ENCODE data around the gene ATP13A1. TPM values are rescaled to one million over a fixed set of nuclear protein-coding genes. Genes with fewer than 3 reads are reported as not detected.

Gene ATP13A1
- total RNA-seq, 1 experiment from 2014 or later = 73.7 TPM

DNA sequence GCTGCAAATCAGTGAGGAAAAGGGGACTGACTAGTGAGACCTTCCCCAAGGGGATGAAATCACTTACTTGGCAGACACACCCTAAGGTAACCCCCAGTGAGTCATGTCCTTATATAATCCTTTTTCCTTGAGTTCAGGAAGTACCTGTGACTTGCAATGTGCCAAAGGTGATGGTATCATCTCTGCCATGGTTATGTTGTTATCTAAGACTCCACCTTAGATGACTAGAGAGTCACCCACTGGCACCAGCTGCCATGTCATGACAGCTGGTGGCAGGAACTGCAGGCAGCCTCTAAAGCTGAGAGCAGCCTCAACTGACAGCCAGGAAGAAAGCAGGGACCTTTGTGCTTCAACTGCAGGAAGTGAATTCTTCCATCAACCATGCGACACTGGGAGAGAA is 57.5 kb downstream of the ATP13A1 start (continued):
- TF ChIP-seq CBX3 (IDR thresholded peaks at IDR 0.05; ENCODE audit: low read depth) = peak; percentile 78

DNA sequence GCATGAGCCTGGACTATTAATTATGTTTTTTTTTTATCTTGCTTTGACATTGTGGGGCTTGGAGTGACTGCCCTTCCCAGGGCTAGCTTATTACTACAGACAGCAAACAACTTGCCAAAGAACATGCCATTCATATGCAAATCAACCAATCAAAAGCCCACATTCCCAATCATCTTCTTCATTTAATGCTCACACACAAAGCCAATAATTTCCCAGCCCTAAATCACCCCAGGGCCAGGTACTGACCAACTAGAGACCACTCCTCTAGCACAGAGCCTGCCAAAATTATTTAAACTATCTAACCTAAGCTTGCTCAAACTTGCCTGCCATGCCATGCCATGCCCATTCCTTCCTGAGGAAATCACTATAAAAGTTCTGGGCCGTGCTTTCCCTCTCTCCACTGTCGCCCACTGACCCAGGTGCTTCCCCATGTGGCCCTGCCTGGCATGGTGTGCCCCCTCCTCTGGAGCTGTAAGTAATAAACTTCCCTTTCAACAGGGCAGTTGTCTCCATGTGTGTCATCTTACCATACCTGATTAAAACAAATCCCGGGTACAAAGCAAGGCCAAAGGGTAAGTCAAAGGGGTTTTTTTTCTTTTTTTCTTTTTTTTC is 60.7 kb downstream of the ATP13A1 start:
- TF ChIP-seq SRF (IDR thresholded peaks at IDR 0.05; ENCODE audit: low read depth) (no peak), FOSL1 (IDR thresholded peaks at IDR 0.05; ENCODE audit: low read depth) (no peak), EZH2 (IDR thresholded peaks at IDR 0.05) (no peak), POLR2AphosphoS5 (IDR thresholded peaks at IDR 0.05; ENCODE audit: low read depth, low read length) (no peak), ELF1 (IDR thresholded peaks at IDR 0.05; ENCODE audit: borderline replicate concordance, low read depth) (no peak), RAD21 (IDR thresholded peaks at IDR 0.05; ENCODE audit: low read depth) (no peak), EZH2phosphoT487 (IDR thresholded peaks at IDR 0.05; ENCODE audit: borderline replicate concordance) (no peak), CEBPB (IDR thresholded peaks at IDR 0.05; ENCODE audit: low read depth) (no peak), EGR1 (IDR thresholded peaks at IDR 0.05; ENCODE audit: low read depth) (no peak), POLR2A (IDR thresholded peaks at IDR 0.05; ENCODE audit: borderline replicate concordance, extremely low read depth, insufficient read depth, insufficient read length) (no peak)
- TF ChIP-seq, protein P1, sequence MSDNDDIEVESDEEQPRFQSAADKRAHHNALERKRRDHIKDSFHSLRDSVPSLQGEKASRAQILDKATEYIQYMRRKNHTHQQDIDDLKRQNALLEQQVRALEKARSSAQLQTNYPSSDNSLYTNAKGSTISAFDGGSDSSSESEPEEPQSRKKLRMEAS (IDR thresholded peaks at IDR 0.05) = no peak
- TF ChIP-seq, protein P2, sequence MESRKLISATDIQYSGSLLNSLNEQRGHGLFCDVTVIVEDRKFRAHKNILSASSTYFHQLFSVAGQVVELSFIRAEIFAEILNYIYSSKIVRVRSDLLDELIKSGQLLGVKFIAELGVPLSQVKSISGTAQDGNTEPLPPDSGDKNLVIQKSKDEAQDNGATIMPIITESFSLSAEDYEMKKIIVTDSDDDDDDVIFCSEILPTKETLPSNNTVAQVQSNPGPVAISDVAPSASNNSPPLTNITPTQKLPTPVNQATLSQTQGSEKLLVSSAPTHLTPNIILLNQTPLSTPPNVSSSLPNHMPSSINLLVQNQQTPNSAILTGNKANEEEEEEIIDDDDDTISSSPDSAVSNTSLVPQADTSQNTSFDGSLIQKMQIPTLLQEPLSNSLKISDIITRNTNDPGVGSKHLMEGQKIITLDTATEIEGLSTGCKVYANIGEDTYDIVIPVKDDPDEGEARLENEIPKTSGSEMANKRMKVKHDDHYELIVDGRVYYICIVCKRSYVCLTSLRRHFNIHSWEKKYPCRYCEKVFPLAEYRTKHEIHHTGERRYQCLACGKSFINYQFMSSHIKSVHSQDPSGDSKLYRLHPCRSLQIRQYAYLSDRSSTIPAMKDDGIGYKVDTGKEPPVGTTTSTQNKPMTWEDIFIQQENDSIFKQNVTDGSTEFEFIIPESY (IDR thresholded peaks at IDR 0.05; ENCODE audit: extremely low read depth, insufficient replicate concordance, low read length) = no peak
- TF ChIP-seq, protein P3, sequence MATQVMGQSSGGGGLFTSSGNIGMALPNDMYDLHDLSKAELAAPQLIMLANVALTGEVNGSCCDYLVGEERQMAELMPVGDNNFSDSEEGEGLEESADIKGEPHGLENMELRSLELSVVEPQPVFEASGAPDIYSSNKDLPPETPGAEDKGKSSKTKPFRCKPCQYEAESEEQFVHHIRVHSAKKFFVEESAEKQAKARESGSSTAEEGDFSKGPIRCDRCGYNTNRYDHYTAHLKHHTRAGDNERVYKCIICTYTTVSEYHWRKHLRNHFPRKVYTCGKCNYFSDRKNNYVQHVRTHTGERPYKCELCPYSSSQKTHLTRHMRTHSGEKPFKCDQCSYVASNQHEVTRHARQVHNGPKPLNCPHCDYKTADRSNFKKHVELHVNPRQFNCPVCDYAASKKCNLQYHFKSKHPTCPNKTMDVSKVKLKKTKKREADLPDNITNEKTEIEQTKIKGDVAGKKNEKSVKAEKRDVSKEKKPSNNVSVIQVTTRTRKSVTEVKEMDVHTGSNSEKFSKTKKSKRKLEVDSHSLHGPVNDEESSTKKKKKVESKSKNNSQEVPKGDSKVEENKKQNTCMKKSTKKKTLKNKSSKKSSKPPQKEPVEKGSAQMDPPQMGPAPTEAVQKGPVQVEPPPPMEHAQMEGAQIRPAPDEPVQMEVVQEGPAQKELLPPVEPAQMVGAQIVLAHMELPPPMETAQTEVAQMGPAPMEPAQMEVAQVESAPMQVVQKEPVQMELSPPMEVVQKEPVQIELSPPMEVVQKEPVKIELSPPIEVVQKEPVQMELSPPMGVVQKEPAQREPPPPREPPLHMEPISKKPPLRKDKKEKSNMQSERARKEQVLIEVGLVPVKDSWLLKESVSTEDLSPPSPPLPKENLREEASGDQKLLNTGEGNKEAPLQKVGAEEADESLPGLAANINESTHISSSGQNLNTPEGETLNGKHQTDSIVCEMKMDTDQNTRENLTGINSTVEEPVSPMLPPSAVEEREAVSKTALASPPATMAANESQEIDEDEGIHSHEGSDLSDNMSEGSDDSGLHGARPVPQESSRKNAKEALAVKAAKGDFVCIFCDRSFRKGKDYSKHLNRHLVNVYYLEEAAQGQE (IDR thresholded peaks at IDR 0.05; ENCODE audit: low read depth) = no peak
- H3K27ac ChIP-seq (ENCODE audit: low read depth, low read length) = no peak overlapping the region
- ATAC-seq = no peak
- CTCF ChIA-PET = no interaction called here
- H3K4me1 ChIP-seq (ENCODE audit: control insufficient read depth in 1 of 2, insufficient read depth in 2 of 2, low read length in 2 of 2) = peaks cover 21 to 36% of the 10 kb centered on the region in 2 experiments
- no peaks in the 10 kb centered on the region for H3K9me3 ChIP-seq (ENCODE audit: control insufficient read depth in 1 of 2, insufficient read depth in 1 of 2, low read depth in 1 of 2, low read length in 2 of 2)
- intact Hi-C loops (cut with micrococcal nuclease) = no loop called here
- H2AFZ ChIP-seq (ENCODE audit: low read depth, low read length, poor library complexity, severe bottlenecking) = no peak overlapping the region
- no peak overlapping the region for H3K9ac ChIP-seq (ENCODE audit: low read length)
- no peaks in the 10 kb centered on the region for H4K20me1 ChIP-seq (ENCODE audit: insufficient read depth)
- RAD21 ChIA-PET (ENCODE audit: low non-redundant PET in 1 of 2, low total read pairs in 2 of 2, uncharacterized antibody in 2 of 2, unreplicated experiment in 2 of 2) = no interaction called here
- no peak overlapping the region for H3K4me2 ChIP-seq (ENCODE audit: low read length)
- DNase-seq (ENCODE audit: low read depth, low spot score) = no peak
- H3K79me2 ChIP-seq (ENCODE audit: insufficient read depth, low read length) = peaks cover 7% of the 10 kb centered on the region
- no peaks in the 10 kb centered on the region; a peak in 2 of 4 replicates for H3K36me3 ChIP-seq (ENCODE audit: control insufficient read depth in 1 of 2, insufficient read depth in 2 of 2, low read length in 2 of 2)
- POLR2A ChIA-PET = interaction anchor here (1.0 kb wide), 1 partner anchor 26 kb away, joined by 3 read pairs; the partner anchor contains the start of gene LPAR2
- H3K9me2 ChIP-seq (ENCODE audit: insufficient read depth) = no peaks in the 10 kb centered on the region
- no peaks in the 10 kb centered on the region for H3K27me3 ChIP-seq (ENCODE audit: insufficient read depth, low read length)
- H3K4me3 ChIP-seq (replicated peaks in 1 of 2; ENCODE audit: low read depth in 1 of 2, low read length in 2 of 2) = no peak overlapping the region
- no TSS peak for BruUV-seq (replicated peaks)

Data from HCT116 (cell line).